HG03439 (cell line): ENCODE data around the gene SYNDIG1.

Experiments used
- ATAC-seq: cut with Tn5 transposase; IDR thresholded peaks from one replicate; pipeline ENCODE4 v1.9.1; 2021; ENCODE audit warnings: mild to moderate bottlenecking, moderate library complexity; ENCODE audit not compliant: unreplicated experiment

SYNDIG1 gene

GRCh38 chr20:24559114-24559732, 89.8 kb downstream of the SYNDIG1 start:
- no peak for ATAC-seq

DNA sequence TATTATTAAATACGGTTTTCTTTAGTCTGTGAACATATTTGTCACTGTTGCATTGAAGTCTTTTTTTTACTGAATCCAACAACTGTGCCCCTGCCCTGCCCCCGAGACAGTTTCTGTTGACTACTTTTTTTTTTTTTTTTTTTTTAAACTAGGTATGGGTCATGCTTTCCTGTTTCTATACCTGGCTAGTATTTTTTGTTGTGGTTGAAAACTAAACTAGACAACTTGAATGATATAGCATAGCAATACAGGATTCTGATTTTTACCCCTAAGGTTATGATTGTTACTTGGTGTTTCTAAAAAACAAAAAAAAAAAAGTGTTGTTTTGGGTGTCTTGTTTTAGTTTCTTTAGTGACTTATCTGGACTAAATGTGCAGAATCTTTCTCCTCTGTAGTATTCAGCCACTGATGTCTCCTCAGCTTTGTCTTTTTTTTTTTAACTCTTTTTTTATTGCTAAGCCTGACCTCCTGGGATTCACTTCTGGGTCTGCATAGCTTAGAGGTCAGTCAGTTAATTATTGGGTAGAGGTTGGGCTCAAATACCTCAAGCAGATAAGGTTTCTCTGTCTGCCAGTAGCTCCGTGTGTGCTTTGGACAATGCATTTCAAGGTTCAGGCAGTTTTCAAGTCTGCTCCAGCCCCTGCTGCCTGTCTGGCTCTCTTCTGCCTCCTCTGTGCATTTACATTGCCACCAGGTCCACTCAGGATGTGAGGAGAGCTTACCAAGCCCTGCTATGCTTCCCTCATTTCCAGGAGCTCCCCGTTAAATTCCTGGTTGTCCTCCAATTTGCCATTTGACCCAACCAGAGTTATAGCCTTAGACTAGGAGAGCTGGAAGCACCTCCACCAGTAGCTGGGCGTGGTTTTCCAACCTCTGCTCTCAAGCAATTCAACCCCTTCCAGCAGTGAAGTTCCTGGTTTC, 91.4 kb downstream of the SYNDIG1 start:
- no peak for ATAC-seq

- ATAC-seq: no peak
Measured at GRCh38 chr20:24565835-24566351, 96.5 kb downstream of the SYNDIG1 start.

DNA sequence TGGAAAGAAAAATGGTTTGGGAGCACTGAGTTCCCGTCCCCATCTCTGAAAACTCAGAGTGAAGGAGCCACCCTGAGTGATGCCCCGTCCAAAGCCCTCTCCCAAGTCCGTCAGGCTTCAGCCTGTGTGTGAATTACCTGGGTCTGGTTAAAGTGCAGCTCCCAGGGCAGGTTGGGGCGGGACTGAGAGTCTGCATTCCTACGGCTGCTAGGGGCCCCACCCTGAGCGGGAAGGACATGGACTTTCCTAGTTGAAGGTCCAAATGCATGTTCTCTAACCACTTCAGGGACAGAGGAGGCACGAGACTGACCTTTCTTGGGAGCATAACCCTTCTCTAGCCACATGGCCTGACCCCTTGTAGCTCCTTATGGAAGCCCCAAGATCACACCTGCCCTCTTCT, 97.2 kb downstream of the SYNDIG1 start:
- ATAC-seq: no peak

- ATAC-seq: no peak
Measured at GRCh38 chr20:24567508-24567907, 98.1 kb downstream of the SYNDIG1 start.

- ATAC-seq: no peak
Measured at GRCh38 chr20:24568842-24569241, 99.4 kb downstream of the SYNDIG1 start.

DNA sequence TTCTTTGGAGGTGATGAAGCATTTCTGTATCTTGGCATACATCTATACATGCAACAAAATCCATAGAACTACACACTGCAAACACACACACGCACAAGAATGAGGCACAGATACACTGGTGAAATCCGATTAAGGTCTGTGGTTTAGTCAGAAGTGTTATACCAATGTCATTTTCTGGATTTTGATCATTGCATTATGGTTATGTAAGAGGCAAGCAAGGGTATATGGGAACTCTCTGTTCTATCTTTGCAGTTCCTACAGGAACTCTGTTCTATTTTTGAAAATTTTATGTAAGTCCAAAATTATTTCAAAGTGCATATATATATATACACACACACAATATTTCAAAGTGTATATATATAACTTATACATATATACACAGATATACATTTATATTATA, 101.7 kb downstream of the SYNDIG1 start:
- no peak for ATAC-seq

DNA sequence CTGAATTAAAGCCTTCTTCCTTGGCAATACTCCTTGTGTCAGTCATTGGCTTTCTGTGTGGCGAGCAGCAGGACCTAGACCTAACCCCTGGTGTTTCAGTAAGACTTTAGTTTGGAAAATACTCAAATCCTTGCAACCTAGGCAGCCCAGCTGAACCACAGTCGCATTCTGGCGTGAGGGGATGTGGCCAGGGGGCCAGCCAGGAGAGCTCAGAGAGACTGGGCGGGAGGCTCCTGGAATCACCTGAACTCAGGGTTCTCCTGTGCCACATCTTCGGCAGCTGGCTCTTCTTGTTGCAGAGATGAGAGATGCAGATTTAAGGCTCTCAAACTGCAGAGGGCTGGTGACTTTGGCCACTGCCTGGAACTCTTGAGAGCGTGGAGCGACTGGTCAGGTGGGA, 102.7 kb downstream of the SYNDIG1 start:
- no peak for ATAC-seq

DNA sequence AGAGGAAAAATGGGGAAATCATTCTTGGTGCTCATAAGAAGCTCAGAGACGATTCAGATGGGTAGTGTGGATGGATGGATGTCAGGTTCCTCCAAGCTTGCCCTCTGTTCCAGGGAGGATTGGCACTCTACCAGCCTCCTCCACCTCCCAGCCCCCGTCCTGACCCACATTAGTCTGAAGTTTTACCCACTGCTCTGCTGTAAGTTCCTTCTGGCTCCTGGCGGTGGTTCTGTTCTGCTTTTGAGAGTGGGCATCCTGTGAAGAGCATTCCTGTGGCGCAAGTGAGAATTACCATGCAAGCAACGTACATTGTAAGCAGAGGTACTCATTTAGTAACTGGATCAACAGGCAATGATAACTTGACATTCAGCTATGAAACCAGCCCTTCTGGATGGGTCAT, 103.4 kb downstream of the SYNDIG1 start:
- no peak for ATAC-seq

DNA sequence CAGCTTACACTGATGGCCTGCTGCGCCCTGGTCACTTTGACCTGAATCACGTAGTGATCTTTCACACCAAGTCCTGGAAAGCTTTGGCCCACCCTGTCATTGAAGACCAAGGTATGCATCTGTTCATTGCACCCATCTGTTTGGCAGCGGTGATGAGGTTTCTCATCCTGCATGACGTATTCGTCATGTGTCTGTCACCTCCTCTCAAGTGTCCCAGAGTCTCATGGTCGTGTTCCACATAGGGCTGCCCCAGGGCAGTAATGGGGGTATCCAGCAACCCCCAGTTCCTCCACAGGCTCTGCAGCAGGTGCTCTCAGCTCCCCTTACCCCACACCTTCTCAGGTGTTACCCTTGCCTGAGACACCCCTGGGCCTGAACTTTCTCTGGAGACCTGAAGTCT, 104.1 kb downstream of the SYNDIG1 start:
- ATAC-seq: no peak

GRCh38 chr20:24574307-24574706, 104.9 kb downstream of the SYNDIG1 start:
- ATAC-seq: no peak

DNA sequence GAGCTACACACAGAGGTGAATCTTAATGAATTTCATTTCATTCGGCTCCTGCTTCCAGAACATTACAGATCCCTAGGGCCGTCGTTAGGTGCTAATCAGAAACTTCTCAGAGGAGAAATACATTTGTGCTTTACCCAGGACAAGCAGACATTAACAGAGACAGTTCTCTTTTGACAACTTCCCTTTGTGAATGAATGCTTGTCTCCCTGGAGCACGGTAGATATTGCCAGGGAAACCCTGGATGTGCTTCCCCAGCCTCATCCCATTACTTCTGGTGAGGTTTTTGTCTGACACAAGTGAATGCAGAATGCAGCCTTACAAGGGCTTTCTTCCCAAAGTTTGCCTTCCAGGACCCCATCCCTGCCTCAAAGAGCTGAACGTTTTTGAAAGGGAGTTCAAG, 105.4 kb downstream of the SYNDIG1 start:
- no peak for ATAC-seq

DNA sequence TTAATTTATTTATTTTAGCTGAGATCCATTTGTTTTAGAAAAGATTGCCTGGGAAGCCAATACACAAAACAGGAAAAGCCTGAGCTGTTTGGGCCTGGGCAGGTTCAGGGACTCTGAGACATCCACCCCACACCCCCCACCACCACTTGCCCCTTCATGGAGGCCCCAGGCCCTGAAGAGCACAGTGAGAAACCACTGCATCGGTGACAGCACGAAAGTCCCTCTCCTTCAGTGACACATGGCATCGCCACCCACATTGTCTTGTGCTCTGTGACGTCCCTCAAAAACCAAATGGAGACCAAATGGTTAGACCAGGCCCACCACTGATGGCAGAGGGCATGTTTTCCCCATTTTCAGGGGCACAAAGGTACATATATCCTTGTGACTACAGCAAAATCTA, 106.4 kb downstream of the SYNDIG1 start:
- ATAC-seq: no peak

GRCh38 chr20:24576447-24576846, 107.0 kb downstream of the SYNDIG1 start:
- no peak for ATAC-seq

DNA sequence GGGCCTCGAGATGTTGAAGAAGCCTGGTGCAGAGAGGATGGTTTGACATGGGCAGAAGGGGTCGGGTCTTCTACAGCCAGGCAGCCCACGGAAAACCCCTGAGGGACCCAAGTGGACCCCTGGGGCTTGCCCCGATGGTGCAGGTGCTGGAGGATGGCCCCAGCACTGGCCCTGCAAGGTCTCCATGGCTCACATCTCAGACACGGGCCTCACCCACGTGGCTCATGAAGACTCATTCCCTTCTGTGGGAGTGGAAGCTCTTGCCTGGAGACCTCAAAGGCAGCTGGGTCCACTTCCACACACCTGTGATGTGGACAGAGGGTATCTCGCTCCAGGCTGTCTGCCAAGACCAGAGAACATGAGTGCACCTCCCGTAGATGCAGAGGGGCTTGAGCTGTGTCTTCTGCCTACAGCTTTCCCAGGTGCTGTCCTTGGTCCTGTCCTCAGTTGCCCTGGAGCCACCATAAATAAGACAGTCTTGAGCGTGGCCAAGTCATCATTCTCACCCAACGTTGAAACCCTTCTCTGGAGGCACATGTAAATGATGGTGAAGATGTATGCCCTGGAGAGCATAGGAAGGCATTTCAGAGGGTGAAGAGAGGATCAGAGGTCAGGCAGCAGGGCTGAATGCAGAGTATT, 108.0 kb downstream of the SYNDIG1 start:
- ATAC-seq: no peak

- ATAC-seq: no peak
Measured at GRCh38 chr20:24578567-24579415, 109.4 kb downstream of the SYNDIG1 start.

GRCh38 chr20:24579475-24579874, 110.0 kb downstream of the SYNDIG1 start:
- ATAC-seq: no peak

DNA sequence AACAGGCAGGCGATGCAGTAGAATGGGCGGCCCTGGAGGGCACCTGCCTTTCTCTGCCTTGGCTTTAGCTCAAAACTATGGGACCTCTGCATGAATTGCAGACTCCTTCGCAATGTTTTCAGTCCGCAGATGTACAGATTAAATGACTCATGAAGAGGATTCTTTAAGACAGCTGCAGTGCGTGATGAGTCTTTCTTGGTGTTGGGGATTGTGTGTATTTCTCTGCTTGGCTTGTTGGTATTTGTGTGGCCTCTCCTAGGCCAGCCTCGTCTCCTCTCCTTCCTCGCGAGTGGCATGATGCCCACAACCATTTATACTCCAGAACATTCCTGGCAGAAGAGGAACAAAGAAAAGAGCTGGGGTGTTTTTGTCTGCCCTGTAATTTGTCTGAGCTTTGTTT, 110.6 kb downstream of the SYNDIG1 start:
- ATAC-seq: no peak

DNA sequence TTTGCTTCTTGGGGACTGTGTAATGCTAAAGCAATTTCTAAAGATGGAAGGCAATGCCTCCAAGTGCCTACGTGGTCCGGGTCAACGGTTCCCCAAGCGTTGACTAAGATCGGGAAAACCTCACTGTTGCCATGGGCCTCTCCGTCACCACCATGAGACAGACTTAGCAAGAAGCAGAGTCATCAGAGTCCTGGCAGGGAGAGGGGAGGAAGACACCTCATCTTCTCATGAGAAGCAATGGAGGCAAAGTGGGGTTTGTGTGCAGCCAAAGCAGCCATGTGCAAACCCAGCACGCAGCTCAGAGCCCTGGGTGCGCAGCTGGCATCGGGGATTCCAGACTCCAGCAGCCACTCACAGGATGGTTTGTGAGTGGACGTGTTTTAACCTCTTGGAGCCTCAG, 111.4 kb downstream of the SYNDIG1 start:
- ATAC-seq: no peak

- no peak for ATAC-seq
Measured at GRCh38 chr20:24581443-24582170, 112.2 kb downstream of the SYNDIG1 start.
